Prostate gland (tissue), 2 donors: Measurements from ENCODE around the gene PSMD7.

Experiments
- CTCF ChIP-seq, 4 experiments: fragments of 200-600 bp in 2 of 4; fragments of 450-650 bp in 2 of 4; sonication (generic) in 2 of 4; IDR thresholded peaks; 1 replicate in 3 of 4; 2 replicates in 1 of 4; pipeline ENCODE4 v1.5.1; 2016 to 2019; ENCODE audit warnings: antibody characterized with exemption in 4 of 4, mild to moderate bottlenecking in 2 of 4, moderate library complexity in 2 of 4
- POLR2A ChIP-seq: fragments of 450-650 bp; IDR thresholded peaks from one replicate; pipeline ENCODE4 v1.6.1; 2016; ENCODE audit warnings: antibody characterized with exemption, mild to moderate bottlenecking

- TF ChIP-seq POLR2A (no peak), CTCF (IDR thresholded peaks at IDR 0.05) (no peak)
Observed at GRCh38 chr16:74249254-74249653, 47.4 kb upstream of the PSMD7 start.
